ENCODE results near the gene NAAA. TPM values are rescaled to one million over a fixed set of nuclear protein-coding genes. Genes with fewer than 3 reads are reported as not detected.

Gene NAAA
- total and polyA plus RNA-seq, 9 of the 15 experiments (the other 6 are each of a cell fraction or from before 2014, with no cell fraction given): 1.3 to 7.9 (median 5.9) TPM

GRCh38 chr4:75939890-75940691 lies 722 bp downstream of the NAAA start (continued):
- TF ChIP-seq RUNX1 (IDR thresholded peaks at IDR 0.05; ENCODE audit: low read depth) (no peak), ZNF511 (CRISPR knock-in tag; IDR thresholded peaks at IDR 0.05) (peak; percentile 13; the same call in 1 of the 2 replicates), ZFP91 (CRISPR knock-in tag; IDR thresholded peaks at IDR 0.05) (no peak), POLR2AphosphoS2 (IDR thresholded peaks at IDR 0.05; ENCODE audit: low read length) (no peak), RAD21 (CRISPR knock-in tag; conservative IDR thresholded peaks at IDR 0.05 in 1 of 2, IDR thresholded peaks at IDR 0.05 in 1 of 2) (no peak), SAFB (IDR thresholded peaks at IDR 0.05; ENCODE audit: borderline replicate concordance, low read depth, low read length) (no peak), TAF15 (IDR thresholded peaks at IDR 0.05; ENCODE audit: low read depth, low read length) (no peak), GABPA (tag; conservative IDR thresholded peaks at IDR 0.05; ENCODE audit: low read depth) (peak; percentile 44), ASH1L (IDR thresholded peaks at IDR 0.05; ENCODE audit: borderline replicate concordance, low read depth, partially characterized antibody) (no peak), C11orf30 (IDR thresholded peaks at IDR 0.05; ENCODE audit: low read depth) (no peak), STAT6 (CRISPR knock-in tag; IDR thresholded peaks at IDR 0.05) (no peak), L3MBTL2 (IDR thresholded peaks at IDR 0.05) (peak; percentile 46; the same call in 1 of the 2 replicates), ZNF143 (CRISPR knock-in tag; IDR thresholded peaks at IDR 0.05) (0 out of 2 replicates have a peak, but pooled peaks have one; percentile 40), PTTG1 (tag; IDR thresholded peaks at IDR 0.05; ENCODE audit: low read depth) (no peak)
- TF ChIP-seq, protein P1, sequence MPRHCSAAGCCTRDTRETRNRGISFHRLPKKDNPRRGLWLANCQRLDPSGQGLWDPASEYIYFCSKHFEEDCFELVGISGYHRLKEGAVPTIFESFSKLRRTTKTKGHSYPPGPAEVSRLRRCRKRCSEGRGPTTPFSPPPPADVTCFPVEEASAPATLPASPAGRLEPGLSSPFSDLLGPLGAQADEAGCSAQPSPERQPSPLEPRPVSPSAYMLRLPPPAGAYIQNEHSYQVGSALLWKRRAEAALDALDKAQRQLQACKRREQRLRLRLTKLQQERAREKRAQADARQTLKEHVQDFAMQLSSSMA (CRISPR knock-in tag; IDR thresholded peaks at IDR 0.05): no peak
- TF ChIP-seq, protein P2, sequence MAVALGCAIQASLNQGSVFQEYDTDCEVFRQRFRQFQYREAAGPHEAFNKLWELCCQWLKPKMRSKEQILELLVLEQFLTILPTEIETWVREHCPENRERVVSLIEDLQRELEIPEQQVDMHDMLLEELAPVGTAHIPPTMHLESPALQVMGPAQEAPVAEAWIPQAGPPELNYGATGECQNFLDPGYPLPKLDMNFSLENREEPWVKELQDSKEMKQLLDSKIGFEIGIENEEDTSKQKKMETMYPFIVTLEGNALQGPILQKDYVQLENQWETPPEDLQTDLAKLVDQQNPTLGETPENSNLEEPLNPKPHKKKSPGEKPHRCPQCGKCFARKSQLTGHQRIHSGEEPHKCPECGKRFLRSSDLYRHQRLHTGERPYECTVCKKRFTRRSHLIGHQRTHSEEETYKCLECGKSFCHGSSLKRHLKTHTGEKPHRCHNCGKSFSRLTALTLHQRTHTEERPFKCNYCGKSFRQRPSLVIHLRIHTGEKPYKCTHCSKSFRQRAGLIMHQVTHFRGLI (CRISPR knock-in tag; IDR thresholded peaks at IDR 0.05): no peak
- TF ChIP-seq, protein P3, sequence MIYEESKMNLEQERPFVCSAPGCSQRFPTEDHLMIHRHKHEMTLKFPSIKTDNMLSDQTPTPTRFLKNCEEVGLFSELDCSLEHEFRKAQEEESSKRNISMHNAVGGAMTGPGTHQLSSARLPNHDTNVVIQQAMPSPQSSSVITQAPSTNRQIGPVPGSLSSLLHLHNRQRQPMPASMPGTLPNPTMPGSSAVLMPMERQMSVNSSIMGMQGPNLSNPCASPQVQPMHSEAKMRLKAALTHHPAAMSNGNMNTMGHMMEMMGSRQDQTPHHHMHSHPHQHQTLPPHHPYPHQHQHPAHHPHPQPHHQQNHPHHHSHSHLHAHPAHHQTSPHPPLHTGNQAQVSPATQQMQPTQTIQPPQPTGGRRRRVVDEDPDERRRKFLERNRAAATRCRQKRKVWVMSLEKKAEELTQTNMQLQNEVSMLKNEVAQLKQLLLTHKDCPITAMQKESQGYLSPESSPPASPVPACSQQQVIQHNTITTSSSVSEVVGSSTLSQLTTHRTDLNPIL (CRISPR knock-in tag; IDR thresholded peaks at IDR 0.05): no peak

All from K562 (cell line).